K562 (cell line): ENCODE data around the gene ZNF48. TPM values are rescaled to one million over a fixed set of nuclear protein-coding genes. Genes with fewer than 3 reads are reported as not detected.
A peak's percentile ranks its signal among the peaks of the same experiment; 100 is the strongest.

ENCODE experiments used
- DIDO1 ChIP-seq: fragments of 450-650 bp; IDR thresholded peaks from 2 replicates; pipeline ENCODE4 v1.6.1; 2016; ENCODE audit warnings: low read depth, missing biosample characterization, missing genetic modification characterization
- EGR1 ChIP-seq: fragments of 450-650 bp; conservative IDR thresholded peaks from 2 replicates; pipeline ENCODE4 v1.6.1; 2017; ENCODE audit warnings: mild to moderate bottlenecking
- GTF2A2 ChIP-seq: IDR thresholded peaks from 2 replicates; pipeline ENCODE4 v1.6.1; 2016; ENCODE audit warnings: mild to moderate bottlenecking, missing genetic modification characterization, missing compliant biosample characterization
- HCFC1 ChIP-seq: IDR thresholded peaks from 2 replicates; pipeline ENCODE4 v1.6.1; 2012; ENCODE audit warnings: low read depth, low read length, improper control_type of control experiment
- MTF1 ChIP-seq: fragments of 250-450 bp; sonication (Bioruptor Pico); IDR thresholded peaks from 2 replicates; pipeline ENCODE4 v1.9.0; 2021; ENCODE audit warnings: moderate library complexity, mild to moderate bottlenecking, inconsistent platforms, borderline replicate concordance
- NBN ChIP-seq: fragments of 450-650 bp; IDR thresholded peaks from 2 replicates; pipeline ENCODE4 v1.6.1; 2016; ENCODE audit warnings: low read depth, mild to moderate bottlenecking
- POLR2B ChIP-seq: fragments of 450-650 bp; IDR thresholded peaks from 2 replicates; pipeline ENCODE4 v1.6.1; 2018; ENCODE audit warnings: low read depth; ENCODE audit not compliant: partially characterized antibody
- SP1 ChIP-seq: sonication (generic); formaldehyde crosslinking; IDR thresholded peaks from 2 replicates; pipeline ENCODE4 v1.8.1; 2022; ENCODE audit warnings: mild to moderate bottlenecking, missing genetic modification reagents
- SREBF2 ChIP-seq: sonication (generic); formaldehyde crosslinking; IDR thresholded peaks from 2 replicates; pipeline ENCODE4 v1.4.0; 2020; ENCODE audit warnings: mild to moderate bottlenecking, missing genetic modification reagents
- SRSF7 ChIP-seq: fragments of 200-400 bp; formaldehyde crosslinking; optimal IDR thresholded peaks from 2 replicates; pipeline ENCODE3; 2017; ENCODE audit warnings: mild to moderate bottlenecking, low read depth, low read length
- TAF1 ChIP-seq: IDR thresholded peaks from 2 replicates; pipeline ENCODE4 v1.6.1; 2011; ENCODE audit warnings: mild to moderate bottlenecking, low read length, moderate library complexity; ENCODE audit not compliant: insufficient read depth, control insufficient read depth, severe bottlenecking; ENCODE audit errors: extremely low read depth
- TAF9B ChIP-seq: fragments of 450-650 bp; IDR thresholded peaks from 2 replicates; pipeline ENCODE4 v1.6.1; 2018; ENCODE audit warnings: mild to moderate bottlenecking; ENCODE audit not compliant: partially characterized antibody
- TCFL5 ChIP-seq: fragments of 250-450 bp; sonication (Bioruptor Pico); conservative IDR thresholded peaks from 2 replicates; pipeline ENCODE4 v1.6.1; 2021; ENCODE audit warnings: mild to moderate bottlenecking, moderate library complexity, matching md5 sums
- TOE1 ChIP-seq, 2 experiments: fragments of 450-650 bp in 1 of 2; sonication (generic) in 1 of 2; formaldehyde crosslinking in 1 of 2; IDR thresholded peaks; 2 replicates each; pipeline versions ENCODE4 v1.7.1 to v1.8.0; 2016 to 2022; ENCODE audit warnings: borderline replicate concordance in 2 of 2, mild to moderate bottlenecking in 2 of 2, antibody characterized with exemption in 1 of 2, inconsistent platforms in 1 of 2, low read depth in 1 of 2, missing genetic modification reagents in 1 of 2, moderate library complexity in 1 of 2
- TSC22D4 ChIP-seq: fragments of 450-650 bp; IDR thresholded peaks from 2 replicates; pipeline ENCODE4 v1.6.1; 2016; ENCODE audit warnings: missing genetic modification characterization, missing biosample characterization, control low read depth
- ZNF311 ChIP-seq: fragments of 250-450 bp; sonication (Bioruptor Pico); IDR thresholded peaks from 2 replicates; pipeline ENCODE4 v1.4.0; 2020; ENCODE audit warnings: mild to moderate bottlenecking, moderate library complexity
- polyA plus RNA-seq, 8 experiments: library from polyadenylated mRNA; depleted of rRNA in 4 of 8; stranded (reverse) in 5 of 8; unstranded in 3 of 8; fragments of >200 nt; fragmentation: Nextera tagmentation in 2 of 8; fragmentation: Illumina TruSeq in 1 of 8; extraction: Ambion mirVana in 2 of 8; extraction: Trizol in 1 of 8; gene quantifications; 2 replicates each; pipeline versions ENCODE4 v1.2.1 to v1.2.3, GENCODE V29; 2011 to 2014; ENCODE audit warnings: inconsistent platforms in 1 of 8, missing spikeins in 1 of 8
- total RNA-seq, 7 experiments: library from RNA; depleted of rRNA in 6 of 7; stranded (reverse); fragments of >200 nt in 6 of 7; fragmentation: Illumina TruSeq in 2 of 7; extraction: Trizol in 2 of 7; gene quantifications; 2 replicates each; pipeline versions ENCODE4 v1.2.1 to v1.2.3, GENCODE V29; 2011 to 2021; ENCODE audit warnings: low replicate concordance in 1 of 7
- TF ChIP-seq, protein P1 (sequence below): sonication (generic); formaldehyde crosslinking; IDR thresholded peaks from 2 replicates; pipeline ENCODE4 v1.8.0; 2022; ENCODE audit warnings: mild to moderate bottlenecking, missing genetic modification reagents

Gene ZNF48
- total and polyA plus RNA-seq, 9 of the 15 experiments (the other 6 are each of a cell fraction or from before 2014, with no cell fraction given), result 0.38 to 11.6 (median 4.7) TPM

DNA sequence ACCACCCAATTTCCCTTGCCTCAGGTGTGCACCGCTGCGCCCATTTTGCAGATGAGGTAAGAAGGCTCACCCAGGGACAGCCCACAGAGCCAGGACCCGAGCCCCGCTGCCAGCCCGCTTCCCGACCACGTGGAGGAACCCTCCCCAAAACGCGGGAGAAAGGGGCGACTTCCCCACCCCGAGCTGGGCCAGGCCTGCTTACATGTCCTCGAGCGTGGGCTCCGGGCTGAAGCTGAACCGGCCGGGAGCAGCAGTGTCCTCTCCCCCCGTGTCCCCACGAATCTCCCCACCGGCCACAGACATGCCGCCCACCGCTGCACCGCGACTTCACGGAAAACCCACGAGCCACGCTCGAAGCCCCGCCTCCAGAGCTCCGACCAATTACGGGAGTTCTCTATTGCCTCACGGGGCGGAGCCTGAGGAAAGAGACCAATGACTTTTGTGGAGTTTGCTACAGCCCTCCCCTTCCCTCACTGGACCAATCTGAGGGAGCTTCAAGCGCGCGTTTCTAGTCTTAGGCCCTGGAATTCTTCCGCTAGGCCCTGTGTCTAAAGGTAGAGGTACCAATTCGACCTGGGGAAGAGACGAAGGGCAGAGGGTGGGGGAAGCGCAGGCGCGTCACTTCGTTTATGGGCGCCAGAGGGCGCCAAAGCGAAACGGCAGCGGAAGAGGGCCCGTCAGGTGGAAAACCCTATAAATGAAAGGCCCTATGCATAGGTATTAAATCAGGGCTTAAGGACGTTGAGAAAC is 34.6 kb downstream of the ZNF48 start, which contains the start of gene DCTPP1 (continued):
- TF ChIP-seq GTF2A2 (tag), result no peak
- TF ChIP-seq TAF9B, result peak; percentile 5
- TF ChIP-seq POLR2B, result peak; percentile 37
- no peak for TF ChIP-seq TCFL5 (CRISPR knock-in tag)
- no peak for TF ChIP-seq MTF1 (CRISPR knock-in tag)
- TF ChIP-seq SRSF7, result no peak
- no peak for TF ChIP-seq DIDO1 (tag)
- TF ChIP-seq HCFC1, result peak; percentile 54
- TF ChIP-seq TSC22D4 (tag), result no peak
- TF ChIP-seq, protein P1, sequence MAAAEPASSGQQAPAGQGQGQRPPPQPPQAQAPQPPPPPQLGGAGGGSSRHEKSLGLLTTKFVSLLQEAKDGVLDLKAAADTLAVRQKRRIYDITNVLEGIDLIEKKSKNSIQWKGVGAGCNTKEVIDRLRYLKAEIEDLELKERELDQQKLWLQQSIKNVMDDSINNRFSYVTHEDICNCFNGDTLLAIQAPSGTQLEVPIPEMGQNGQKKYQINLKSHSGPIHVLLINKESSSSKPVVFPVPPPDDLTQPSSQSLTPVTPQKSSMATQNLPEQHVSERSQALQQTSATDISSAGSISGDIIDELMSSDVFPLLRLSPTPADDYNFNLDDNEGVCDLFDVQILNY (CRISPR knock-in tag), result no peak
- TF ChIP-seq EGR1, result peak; percentile 34
- 0 out of 2 replicates have a peak, but pooled peaks have one; percentile 2 for TF ChIP-seq TOE1 (IDR thresholded peaks at IDR 0.05; ENCODE audit: borderline replicate concordance)
- no peak for TF ChIP-seq TOE1 (CRISPR knock-in tag; IDR thresholded peaks at IDR 0.05; ENCODE audit: borderline replicate concordance, low read depth)
- TF ChIP-seq NBN, result peak; percentile 64
- TF ChIP-seq ZNF311 (CRISPR knock-in tag), result no peak
- peak; percentile 97 for TF ChIP-seq SP1 (CRISPR knock-in tag)
- no peak for TF ChIP-seq SREBF2 (CRISPR knock-in tag)
- peak; percentile 31 for TF ChIP-seq TAF1
